ENCODE results near the gene TANK. TPM values are rescaled to one million over a fixed set of nuclear protein-coding genes. Genes with fewer than 3 reads are reported as not detected.

Gene TANK
- total and polyA plus RNA-seq, 2 experiments from 2014 or later = 17.9 to 33.2 TPM

DNA sequence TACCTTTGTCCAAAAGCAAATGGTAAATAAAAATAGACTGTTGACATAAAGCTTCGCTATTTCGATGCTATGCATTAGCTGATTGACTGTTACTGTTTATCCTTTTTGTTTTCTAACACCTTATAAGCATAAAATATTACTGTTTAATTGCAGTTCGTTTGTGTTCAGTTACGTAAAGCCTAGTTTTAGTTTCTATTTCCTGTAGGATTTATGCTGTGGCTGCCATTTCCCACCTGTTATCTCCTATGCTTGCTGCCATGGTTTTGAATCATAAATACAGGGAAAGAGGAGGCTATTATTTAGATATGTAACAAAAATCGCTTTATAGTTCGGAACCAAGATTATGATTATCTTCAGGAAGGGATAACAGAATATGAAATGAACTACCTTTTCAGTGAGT is 3.9 kb downstream of the TANK start:
- TF ChIP-seq, protein P1, sequence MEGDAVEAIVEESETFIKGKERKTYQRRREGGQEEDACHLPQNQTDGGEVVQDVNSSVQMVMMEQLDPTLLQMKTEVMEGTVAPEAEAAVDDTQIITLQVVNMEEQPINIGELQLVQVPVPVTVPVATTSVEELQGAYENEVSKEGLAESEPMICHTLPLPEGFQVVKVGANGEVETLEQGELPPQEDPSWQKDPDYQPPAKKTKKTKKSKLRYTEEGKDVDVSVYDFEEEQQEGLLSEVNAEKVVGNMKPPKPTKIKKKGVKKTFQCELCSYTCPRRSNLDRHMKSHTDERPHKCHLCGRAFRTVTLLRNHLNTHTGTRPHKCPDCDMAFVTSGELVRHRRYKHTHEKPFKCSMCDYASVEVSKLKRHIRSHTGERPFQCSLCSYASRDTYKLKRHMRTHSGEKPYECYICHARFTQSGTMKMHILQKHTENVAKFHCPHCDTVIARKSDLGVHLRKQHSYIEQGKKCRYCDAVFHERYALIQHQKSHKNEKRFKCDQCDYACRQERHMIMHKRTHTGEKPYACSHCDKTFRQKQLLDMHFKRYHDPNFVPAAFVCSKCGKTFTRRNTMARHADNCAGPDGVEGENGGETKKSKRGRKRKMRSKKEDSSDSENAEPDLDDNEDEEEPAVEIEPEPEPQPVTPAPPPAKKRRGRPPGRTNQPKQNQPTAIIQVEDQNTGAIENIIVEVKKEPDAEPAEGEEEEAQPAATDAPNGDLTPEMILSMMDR (IDR thresholded peaks at IDR 0.05; ENCODE audit: low read depth, low read length) = no peak
- Histone ChIP-seq H3K4me1 (ENCODE audit: low read depth) (peaks cover 8% of the 10 kb centered on the region), H3K27me3 (no peaks in the 10 kb centered on the region), H3K9me3 (ENCODE audit: low read depth) (no peaks in the 10 kb centered on the region), H3K27ac (no peak overlapping the region), H3K36me3 (peaks cover 7% of the 10 kb centered on the region), H3K4me3 (no peak overlapping the region)
- no peak for DNase-seq (ENCODE audit: low read depth in 1 of 2, low spot score in 1 of 2)

- no peaks in the 10 kb centered on the region for H3K9me3 ChIP-seq (ENCODE audit: low read depth)
- peaks cover 7% of the 10 kb centered on the region for H3K36me3 ChIP-seq
- peak in 1 of 2 donors; percentile 75 for DNase-seq (ENCODE audit: low read depth in 1 of 2, low spot score in 1 of 2)
- TF ChIP-seq, protein P1 (IDR thresholded peaks at IDR 0.05; ENCODE audit: low read depth, low read length) = no peak
- no peak overlapping the region for H3K27ac ChIP-seq
- H3K27me3 ChIP-seq = no peaks in the 10 kb centered on the region
- peaks cover 8% of the 10 kb centered on the region for H3K4me1 ChIP-seq (ENCODE audit: low read depth)
- H3K4me3 ChIP-seq = no peak overlapping the region
Observed at GRCh38 chr2:161165266-161165665, 5.0 kb downstream of the TANK start.

- Histone ChIP-seq H3K27ac (no peak overlapping the region), H3K36me3 (peaks cover 7% of the 10 kb centered on the region)
Observed at GRCh38 chr2:161165811-161166210, 5.6 kb downstream of the TANK start.

DNA sequence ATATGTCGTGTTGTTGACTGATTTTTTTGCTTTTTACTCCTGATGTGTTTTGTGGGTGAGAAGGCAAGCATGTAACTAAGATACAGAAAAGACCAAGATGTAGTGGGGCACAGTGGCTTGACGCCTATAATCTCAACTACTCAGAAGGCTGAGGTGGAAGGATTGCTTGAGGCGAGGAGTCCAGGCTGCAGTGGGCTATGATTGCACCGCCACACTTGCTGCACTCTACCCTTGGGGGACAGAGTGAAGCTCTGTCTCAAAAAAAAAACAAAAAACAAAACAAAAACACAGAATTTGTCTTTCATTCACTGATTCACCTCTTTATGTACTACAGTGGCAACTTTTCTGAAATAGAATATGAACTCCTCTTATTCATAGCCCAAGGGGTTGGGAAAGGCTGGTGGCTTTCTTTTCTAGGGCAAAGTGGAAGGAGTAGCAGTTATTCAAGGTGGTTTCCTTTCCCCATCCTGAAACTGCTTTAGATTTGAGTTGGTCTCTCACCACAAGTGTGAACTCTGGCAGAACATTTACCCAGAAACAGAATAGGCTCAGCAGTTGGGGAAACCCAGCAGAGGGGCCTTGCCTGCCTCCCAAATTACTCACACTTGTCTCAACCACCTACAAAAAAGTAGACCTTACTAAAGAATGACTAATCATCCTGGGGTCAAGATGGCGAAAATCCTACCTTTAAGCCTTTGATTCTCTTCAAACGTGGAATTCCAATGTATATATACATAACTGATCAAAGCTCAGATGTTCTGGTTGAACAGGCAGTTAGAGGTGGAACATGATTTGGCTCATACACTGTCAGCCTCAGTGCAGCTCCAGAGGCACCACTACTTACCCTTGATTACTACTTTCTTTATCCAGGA is 6.5 kb downstream of the TANK start:
- TF ChIP-seq, protein P1 (IDR thresholded peaks at IDR 0.05; ENCODE audit: low read depth, low read length) = no peak
- no peak for DNase-seq (ENCODE audit: low read depth in 1 of 2, low spot score in 1 of 2)
- Histone ChIP-seq H3K36me3 (peaks cover 7% of the 10 kb centered on the region), H3K27ac (no peak overlapping the region), H3K4me3 (no peak overlapping the region), H3K4me1 (ENCODE audit: low read depth) (peaks cover 3% of the 10 kb centered on the region), H3K27me3 (no peaks in the 10 kb centered on the region), H3K9me3 (ENCODE audit: low read depth) (no peaks in the 10 kb centered on the region)

More at GRCh38 chr2:161165811-161166210, 5.6 kb downstream of the TANK start:
- H3K4me3 ChIP-seq = no peak overlapping the region
- H3K27me3 ChIP-seq = no peaks in the 10 kb centered on the region
- H3K9me3 ChIP-seq (ENCODE audit: low read depth) = no peaks in the 10 kb centered on the region
- no peak for DNase-seq (ENCODE audit: low read depth in 1 of 2, low spot score in 1 of 2)
- TF ChIP-seq, protein P1 (IDR thresholded peaks at IDR 0.05; ENCODE audit: low read depth, low read length) = no peak
- H3K4me1 ChIP-seq (ENCODE audit: low read depth) = peaks cover 8% of the 10 kb centered on the region

GRCh38 chr2:161169335-161169734 is 9.1 kb downstream of the TANK start:
- H3K36me3 ChIP-seq = no peaks in the 10 kb centered on the region
- TF ChIP-seq, protein P1 (IDR thresholded peaks at IDR 0.05; ENCODE audit: low read depth, low read length) = no peak
- H3K9me3 ChIP-seq (ENCODE audit: low read depth) = no peaks in the 10 kb centered on the region
- H3K4me1 ChIP-seq (ENCODE audit: low read depth) = no peaks in the 10 kb centered on the region
- H3K27ac ChIP-seq = no peak overlapping the region
- H3K27me3 ChIP-seq = no peaks in the 10 kb centered on the region
- no peak overlapping the region for H3K4me3 ChIP-seq
- no peak for DNase-seq (ENCODE audit: low read depth in 1 of 2, low spot score in 1 of 2)

All from cardiac muscle cell (in vitro differentiated cells and primary cell).